ENCODE measurements around the gene ZC3H6. TPM values are rescaled to one million over a fixed set of nuclear protein-coding genes. Genes with fewer than 3 reads are reported as not detected.
"Not testable (repeated sequence)": the region's sequence is repeated elsewhere in the genome, so short reads cannot be mapped to it uniquely, and the experiment has no call there.

Gene ZC3H6
- total and polyA plus RNA-seq, 2 experiments from 2014 or later, result 2.9 to 10.7 TPM

- no peak for DNase-seq (ENCODE audit: low read depth in 1 of 2, low spot score in 1 of 2)
- TF ChIP-seq CTCF (IDR thresholded peaks at IDR 0.05; ENCODE audit: low read depth, low read length), result no peak
- no peaks in the 10 kb centered on the region for H3K27me3 ChIP-seq
- H3K4me1 ChIP-seq (ENCODE audit: low read depth), result no peaks in the 10 kb centered on the region
- no peaks in the 10 kb centered on the region for H3K36me3 ChIP-seq
- no peaks in the 10 kb centered on the region for H3K9me3 ChIP-seq (ENCODE audit: low read depth)
- H3K4me3 ChIP-seq, result peak overlapping the region; percentile 52
- H3K27ac ChIP-seq, result no peak overlapping the region
Measured at GRCh38 chr2:112276954-112277353, 1.6 kb downstream of the ZC3H6 start.

GRCh38 chr2:112277596-112278220 lies 2.3 kb downstream of the ZC3H6 start:
- Histone ChIP-seq H3K9me3 (ENCODE audit: low read depth) (no peaks in the 10 kb centered on the region), H3K27me3 (no peaks in the 10 kb centered on the region), H3K4me1 (ENCODE audit: low read depth) (peaks cover 5% of the 10 kb centered on the region), H3K4me3 (no peak overlapping the region), H3K27ac (no peak overlapping the region), H3K36me3 (no peaks in the 10 kb centered on the region)
- TF ChIP-seq CTCF (IDR thresholded peaks at IDR 0.05; ENCODE audit: low read depth, low read length), result no peak
- DNase-seq (ENCODE audit: low read depth in 1 of 2, low spot score in 1 of 2), result no peak

GRCh38 chr2:112282066-112282465 lies 6.7 kb downstream of the ZC3H6 start:
- peak overlapping the region; percentile 59 for H3K27ac ChIP-seq
- not testable (repeated sequence) for DNase-seq (ENCODE audit: low read depth in 1 of 2, low spot score in 1 of 2); H3K36me3 ChIP-seq

GRCh38 chr2:112283535-112283934 lies 8.1 kb downstream of the ZC3H6 start:
- DNase-seq (ENCODE audit: low read depth in 1 of 2, low spot score in 1 of 2), result peak in 1 of 2 donors; percentile 38
- H3K4me3 ChIP-seq; H3K27me3 ChIP-seq; H3K36me3 ChIP-seq; H3K9me3 ChIP-seq (ENCODE audit: low read depth); H3K4me1 ChIP-seq (ENCODE audit: low read depth): not testable (repeated sequence)
- H3K27ac ChIP-seq, result peak overlapping the region; percentile 8

More at GRCh38 chr2:112282066-112282465, 6.7 kb downstream of the ZC3H6 start:
- not testable (repeated sequence) for H3K4me1 ChIP-seq (ENCODE audit: low read depth); H3K27me3 ChIP-seq; H3K4me3 ChIP-seq; H3K9me3 ChIP-seq (ENCODE audit: low read depth)

- H3K9me3 ChIP-seq (ENCODE audit: low read depth), result no peaks in the 10 kb centered on the region
- H3K27me3 ChIP-seq, result no peaks in the 10 kb centered on the region
- H3K27ac ChIP-seq, result no peak overlapping the region
- no peak overlapping the region for H3K4me3 ChIP-seq
- no peaks in the 10 kb centered on the region for H3K36me3 ChIP-seq
- no peak for DNase-seq (ENCODE audit: low read depth in 1 of 2, low spot score in 1 of 2)
- TF ChIP-seq CTCF (IDR thresholded peaks at IDR 0.05; ENCODE audit: low read depth, low read length), result no peak
- no peaks in the 10 kb centered on the region for H3K4me1 ChIP-seq (ENCODE audit: low read depth)
Measured at GRCh38 chr2:112290088-112290487, 14.7 kb downstream of the ZC3H6 start.

GRCh38 chr2:112290648-112291047 lies 15.3 kb downstream of the ZC3H6 start:
- no peaks in the 10 kb centered on the region for H3K9me3 ChIP-seq (ENCODE audit: low read depth)
- H3K27ac ChIP-seq, result no peak overlapping the region
- TF ChIP-seq CTCF (IDR thresholded peaks at IDR 0.05; ENCODE audit: low read depth, low read length), result no peak
- H3K27me3 ChIP-seq, result no peaks in the 10 kb centered on the region
- H3K36me3 ChIP-seq, result no peaks in the 10 kb centered on the region
- no peak for DNase-seq (ENCODE audit: low read depth in 1 of 2, low spot score in 1 of 2)
- no peaks in the 10 kb centered on the region for H3K4me1 ChIP-seq (ENCODE audit: low read depth)
- no peak overlapping the region for H3K4me3 ChIP-seq

Data from cardiac muscle cell (in vitro differentiated cells and primary cell).